ENCODE data around the gene ZBTB45. TPM values are rescaled to one million over a fixed set of nuclear protein-coding genes. Genes with fewer than 3 reads are reported as not detected.

ZBTB45 gene
- total and polyA plus RNA-seq, 9 of the 15 experiments (the other 6 are each of a cell fraction or from before 2014, with no cell fraction given), result 0.08 to 16.1 (median 1.8) TPM

GRCh38 chr19:58558066-58558622 lies 38.5 kb upstream of the ZBTB45 start, which contains the start of gene UBE2M (continued):
- TF ChIP-seq PREB (CRISPR knock-in tag; IDR thresholded peaks at IDR 0.05), result no peak
- no peak for TF ChIP-seq GMEB1 (CRISPR knock-in tag; IDR thresholded peaks at IDR 0.05)
- TF ChIP-seq ZNF407 (IDR thresholded peaks at IDR 0.05; ENCODE audit: low read depth), result peak; percentile 72
- TF ChIP-seq ILK (tag; IDR thresholded peaks at IDR 0.05; ENCODE audit: borderline replicate concordance, low read depth), result no peak
- TF ChIP-seq ARID2 (IDR thresholded peaks at IDR 0.05), result no peak
- no peak for TF ChIP-seq MTF1 (CRISPR knock-in tag; IDR thresholded peaks at IDR 0.05; ENCODE audit: borderline replicate concordance)
- TF ChIP-seq DMBX1 (CRISPR knock-in tag; IDR thresholded peaks at IDR 0.05; ENCODE audit: borderline replicate concordance), result no peak
- no peak for TF ChIP-seq CBX3 (IDR thresholded peaks at IDR 0.05; ENCODE audit: borderline replicate concordance in 1 of 2, low read length in 2 of 2)
- TF ChIP-seq SMARCE1 (IDR thresholded peaks at IDR 0.05), result peak; percentile 68; the same call in 1 of the 2 replicates
- TF ChIP-seq TAL1 (IDR thresholded peaks at IDR 0.05), result peak; percentile 21; the same call in 1 of the 2 replicates
- TF ChIP-seq ETS1 (conservative IDR thresholded peaks at IDR 0.05; ENCODE audit: control insufficient read depth, low read depth, low read length), result no peak

All from K562 (cell line).